ENCODE results near the gene FOXK2.

FOXK2 gene

DNA sequence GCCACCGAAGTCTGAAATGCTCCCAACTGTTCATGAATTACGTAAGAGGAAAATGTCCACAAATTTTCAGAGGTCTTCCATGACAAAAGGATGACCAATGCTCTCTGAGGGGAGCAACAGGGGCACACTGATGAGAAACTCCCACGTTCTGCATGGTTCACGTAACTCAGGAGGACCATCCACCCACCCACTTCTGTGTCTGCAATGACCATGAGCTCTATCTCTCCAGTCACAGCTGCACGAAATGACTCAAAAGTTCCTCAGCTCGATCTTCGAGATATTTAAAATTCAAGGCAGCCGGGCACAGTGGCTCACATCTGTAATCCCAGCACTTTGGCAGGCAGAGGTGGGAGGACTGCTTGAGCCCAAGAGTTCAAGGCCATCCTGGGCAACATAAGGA is 112.9 kb downstream of the FOXK2 start:
- DNase-seq (ENCODE audit: low read depth): no peak
- H3K4me3 ChIP-seq (ENCODE audit: low read depth, low read length): no peak overlapping the region
- TF ChIP-seq, protein P1, sequence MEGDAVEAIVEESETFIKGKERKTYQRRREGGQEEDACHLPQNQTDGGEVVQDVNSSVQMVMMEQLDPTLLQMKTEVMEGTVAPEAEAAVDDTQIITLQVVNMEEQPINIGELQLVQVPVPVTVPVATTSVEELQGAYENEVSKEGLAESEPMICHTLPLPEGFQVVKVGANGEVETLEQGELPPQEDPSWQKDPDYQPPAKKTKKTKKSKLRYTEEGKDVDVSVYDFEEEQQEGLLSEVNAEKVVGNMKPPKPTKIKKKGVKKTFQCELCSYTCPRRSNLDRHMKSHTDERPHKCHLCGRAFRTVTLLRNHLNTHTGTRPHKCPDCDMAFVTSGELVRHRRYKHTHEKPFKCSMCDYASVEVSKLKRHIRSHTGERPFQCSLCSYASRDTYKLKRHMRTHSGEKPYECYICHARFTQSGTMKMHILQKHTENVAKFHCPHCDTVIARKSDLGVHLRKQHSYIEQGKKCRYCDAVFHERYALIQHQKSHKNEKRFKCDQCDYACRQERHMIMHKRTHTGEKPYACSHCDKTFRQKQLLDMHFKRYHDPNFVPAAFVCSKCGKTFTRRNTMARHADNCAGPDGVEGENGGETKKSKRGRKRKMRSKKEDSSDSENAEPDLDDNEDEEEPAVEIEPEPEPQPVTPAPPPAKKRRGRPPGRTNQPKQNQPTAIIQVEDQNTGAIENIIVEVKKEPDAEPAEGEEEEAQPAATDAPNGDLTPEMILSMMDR (IDR thresholded peaks at IDR 0.05; ENCODE audit: insufficient read depth, low read depth, low read length, missing control alignments): no peak

DNA sequence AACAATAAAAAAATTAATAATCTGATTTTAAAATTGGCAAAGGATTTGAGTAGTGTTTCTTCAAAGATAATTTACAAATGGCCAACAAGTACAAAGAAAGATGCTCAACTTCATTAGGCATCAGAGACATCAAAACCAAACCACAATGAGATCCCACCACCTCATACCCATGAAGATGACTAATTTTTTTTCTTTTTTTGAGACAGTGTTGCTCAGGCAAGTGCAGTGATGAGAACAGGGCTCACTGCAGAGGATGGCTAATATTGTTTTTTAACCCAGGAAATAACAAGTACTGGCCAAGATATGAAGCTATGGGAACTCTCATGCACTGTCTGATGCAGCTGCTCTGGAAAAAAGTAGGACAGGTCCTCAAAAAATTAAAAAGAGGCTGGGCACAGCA is 113.8 kb downstream of the FOXK2 start:
- H3K4me3 ChIP-seq (ENCODE audit: low read depth, low read length): no peak overlapping the region
- no peak for DNase-seq (ENCODE audit: low read depth)
- TF ChIP-seq, protein P1 (IDR thresholded peaks at IDR 0.05; ENCODE audit: insufficient read depth, low read depth, low read length, missing control alignments): no peak

DNA sequence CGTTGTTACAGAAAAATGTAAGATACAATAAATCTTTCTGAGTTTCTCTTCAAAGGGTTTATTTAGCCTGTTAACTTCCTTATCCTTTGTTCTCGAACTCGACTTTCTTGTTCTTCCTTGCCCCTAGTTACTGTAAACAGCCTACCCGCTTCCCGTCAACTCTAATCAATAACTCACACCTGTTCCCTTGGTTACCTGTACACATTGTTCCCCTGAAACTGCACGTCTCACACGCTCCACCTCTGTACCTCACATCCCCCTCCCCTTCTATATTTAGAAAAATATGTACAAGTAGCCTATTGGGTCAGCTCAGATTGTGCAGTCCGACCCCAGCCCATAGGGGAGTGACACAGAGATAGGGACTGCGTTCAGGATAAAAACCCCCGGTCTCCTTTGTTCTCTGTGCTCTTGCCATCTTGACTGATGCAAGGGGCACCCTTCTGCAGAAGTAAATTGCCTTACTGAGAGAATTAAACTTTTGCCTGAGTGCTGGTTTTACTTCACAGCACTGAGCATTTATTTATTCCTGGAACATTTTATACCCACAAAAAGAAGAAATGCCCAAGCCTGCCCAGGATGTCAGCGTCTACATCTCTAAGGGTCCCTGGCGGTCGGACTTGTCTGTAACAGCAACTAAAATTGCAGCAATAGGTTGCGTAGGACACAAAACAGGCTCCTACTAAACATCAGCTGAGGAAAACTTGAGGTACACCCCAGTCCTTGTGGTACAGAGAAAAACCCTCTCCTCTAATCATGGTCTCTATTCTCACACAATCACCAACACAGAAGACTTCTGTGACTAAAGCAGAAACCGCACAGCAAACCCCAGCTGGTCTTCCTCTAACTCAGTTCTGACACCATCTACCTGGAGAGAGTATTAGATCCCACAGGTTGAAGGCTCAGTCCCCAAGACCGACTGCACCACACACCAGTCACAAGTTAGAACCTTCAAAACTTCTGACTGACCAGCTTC is 117.4 kb downstream of the FOXK2 start:
- no peak for DNase-seq (ENCODE audit: low read depth)
- TF ChIP-seq, protein P1 (IDR thresholded peaks at IDR 0.05; ENCODE audit: insufficient read depth, low read depth, low read length, missing control alignments): no peak
- no peak overlapping the region for H3K4me3 ChIP-seq (ENCODE audit: low read depth, low read length)

DNA sequence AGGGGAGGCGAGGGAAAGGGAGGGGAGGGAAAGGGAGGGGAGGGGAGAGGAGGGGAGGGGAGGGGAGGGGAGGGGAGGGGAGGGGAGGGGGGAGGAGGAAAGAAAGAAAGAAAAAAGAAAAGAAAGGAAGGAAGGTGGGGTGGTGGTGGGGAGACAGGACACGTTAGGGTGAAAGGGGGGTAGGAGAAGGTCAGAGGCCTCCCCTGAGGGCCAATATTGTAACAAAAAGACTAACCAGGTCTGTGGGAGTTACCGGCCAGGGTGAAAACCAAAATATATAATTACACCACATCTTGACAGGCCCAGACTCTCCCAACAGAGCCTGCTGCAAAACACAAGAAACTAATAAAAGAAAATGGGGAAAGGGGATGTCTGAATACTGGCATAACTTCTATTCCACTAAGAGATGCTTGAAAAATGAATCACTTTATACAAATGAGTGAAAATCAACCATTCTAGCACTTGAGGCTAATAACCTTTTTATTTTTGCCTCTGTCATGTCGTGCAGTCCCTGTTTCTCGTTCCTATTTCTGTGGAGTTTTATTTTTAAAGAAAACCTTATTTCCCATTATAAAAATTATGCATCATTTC is 118.7 kb downstream of the FOXK2 start:
- TF ChIP-seq, protein P1 (IDR thresholded peaks at IDR 0.05; ENCODE audit: insufficient read depth, low read depth, low read length, missing control alignments): no peak
- no peak overlapping the region for H3K4me3 ChIP-seq (ENCODE audit: low read depth, low read length)
- no peak for DNase-seq (ENCODE audit: low read depth)

DNA sequence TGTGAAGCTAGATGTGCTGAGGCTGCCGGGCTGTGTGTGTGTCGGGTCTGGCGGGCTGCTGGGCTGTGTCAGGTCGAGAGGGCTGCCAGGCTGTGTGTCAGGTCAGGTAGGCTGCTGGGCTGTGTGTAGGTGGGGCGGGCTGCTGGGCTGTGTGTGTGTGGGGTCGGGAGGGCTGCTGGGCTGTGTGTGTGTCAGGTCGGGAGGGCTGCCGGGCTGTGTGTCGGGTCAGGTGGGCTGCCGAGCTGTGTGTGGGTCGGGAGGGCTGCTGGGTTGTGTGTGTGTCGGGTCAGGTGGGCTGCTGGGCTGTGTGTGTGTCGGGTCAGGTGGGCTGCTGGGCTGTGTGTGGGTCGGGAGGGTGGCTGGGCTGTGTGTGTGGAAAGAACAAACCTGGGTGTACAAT is 120.1 kb downstream of the FOXK2 start:
- no peak for DNase-seq (ENCODE audit: low read depth)
- TF ChIP-seq, protein P1 (IDR thresholded peaks at IDR 0.05; ENCODE audit: insufficient read depth, low read depth, low read length, missing control alignments): no peak
- H3K4me3 ChIP-seq (ENCODE audit: low read depth, low read length): no peak overlapping the region

DNA sequence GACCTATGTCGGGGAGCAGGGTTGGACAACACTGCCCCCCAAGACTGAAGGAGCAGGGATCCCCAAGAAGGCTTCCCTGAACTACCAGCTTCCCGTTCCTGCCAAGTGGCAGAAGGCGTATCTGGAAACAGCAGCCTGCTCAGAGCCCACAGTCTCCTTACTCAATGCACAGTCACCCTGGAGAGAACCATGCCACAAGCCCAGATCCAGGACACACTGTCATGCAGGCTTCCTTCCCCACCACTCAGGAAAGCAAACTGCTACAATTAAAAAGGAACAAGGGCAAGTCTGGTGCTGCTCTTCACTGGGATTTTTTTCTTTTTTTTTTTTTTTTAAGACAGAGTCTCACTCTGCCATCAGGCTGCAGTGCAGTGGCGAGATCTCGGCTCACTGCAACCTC is 120.5 kb downstream of the FOXK2 start:
- DNase-seq (ENCODE audit: low read depth): no peak

More for the DNA sequence above, 120.5 kb downstream of the FOXK2 start:
- TF ChIP-seq, protein P1 (IDR thresholded peaks at IDR 0.05; ENCODE audit: insufficient read depth, low read depth, low read length, missing control alignments): no peak
- no peak overlapping the region for H3K4me3 ChIP-seq (ENCODE audit: low read depth, low read length)
